DND-41 (cell line): ENCODE measurements around the gene PTPRH.

Experiments
- CTCF ChIP-seq: IDR thresholded peaks from 2 replicates; pipeline ENCODE4 v1.5.1; 2012; ENCODE audit warnings: borderline replicate concordance, low read length, moderate library complexity, mild to moderate bottlenecking; ENCODE audit not compliant: poor library complexity, severe bottlenecking; ENCODE audit errors: extremely low read depth
- EZH2 ChIP-seq: IDR thresholded peaks from 3 replicates; pipeline ENCODE4 v1.6.1; 2012; ENCODE audit warnings: borderline replicate concordance, low read depth, mild to moderate bottlenecking, moderate library complexity, low read length, inconsistent platforms; ENCODE audit not compliant: severe bottlenecking

- no peak for TF ChIP-seq EZH2
- TF ChIP-seq CTCF = no peak
Observed at GRCh38 chr19:55145232-55145631, 64.1 kb downstream of the PTPRH start.
